Lower lobe of right lung (tissue), 2 donors: ENCODE data around the gene NLRC4. TPM values are rescaled to one million over a fixed set of nuclear protein-coding genes. Genes with fewer than 3 reads are reported as not detected.
"Not testable (repeated sequence)": the region's sequence is repeated elsewhere in the genome, so short reads cannot be mapped to it uniquely, and the experiment has no call there.

ENCODE experiments used
- ATAC-seq, 2 donors: fragments of 200-7000 bp; cut with Tn5 transposase; one replicate each; pipeline ENCODE4 v1.9.1; 2020 to 2022; ENCODE audit warnings: mild to moderate bottlenecking in 2 of 2, moderate library complexity in 2 of 2
- DNase-seq: peaks from one replicate; pipeline ENCODE4 v3.0.0-alpha.2; 2020
- H3K27ac ChIP-seq: fragments of 200-600 bp; one replicate; pipeline ENCODE4 v1.8.0; 2022
- H3K27me3 ChIP-seq: fragments of 200-600 bp; one replicate; pipeline ENCODE4 v1.8.0; 2022; ENCODE audit warnings: low read depth
- H3K36me3 ChIP-seq: fragments of 200-600 bp; one replicate; pipeline ENCODE4 v1.8.0; 2022; ENCODE audit warnings: mild to moderate bottlenecking
- H3K4me1 ChIP-seq: fragments of 200-600 bp; one replicate; pipeline ENCODE4 v1.8.0; 2022
- H3K4me3 ChIP-seq: fragments of 200-600 bp; one replicate; pipeline ENCODE4 v1.8.0; 2022; ENCODE audit warnings: mild to moderate bottlenecking
- H3K9me3 ChIP-seq: fragments of 200-600 bp; one replicate; pipeline ENCODE4 v1.8.0; 2022
- CTCF ChIP-seq: fragments of 200-600 bp; IDR thresholded peaks from one replicate; pipeline ENCODE4 v1.8.0; 2022; ENCODE audit warnings: antibody characterized with exemption, mild to moderate bottlenecking
- intact Hi-C: fragments of 100-400 bp; cut with DNase I; formaldehyde crosslinking; loops from one replicate; pipeline ENCODE4 v1.11.0; 2022
- total RNA-seq: library from RNA; stranded (reverse); fragmentation: NEBNext Ultra II Directional; extraction: Animal tissue kit (Norgen Biotek cat#: 25700); gene quantifications from one replicate; pipeline ENCODE4 v1.2.1, GENCODE V29; 2021
- donor health status: DM: no; HTN: yes; CAD: no; lungs with severe emphysema.

The NLRC4 gene
- total RNA-seq, 1 donor from 2014 or later: 24.4 TPM

DNA sequence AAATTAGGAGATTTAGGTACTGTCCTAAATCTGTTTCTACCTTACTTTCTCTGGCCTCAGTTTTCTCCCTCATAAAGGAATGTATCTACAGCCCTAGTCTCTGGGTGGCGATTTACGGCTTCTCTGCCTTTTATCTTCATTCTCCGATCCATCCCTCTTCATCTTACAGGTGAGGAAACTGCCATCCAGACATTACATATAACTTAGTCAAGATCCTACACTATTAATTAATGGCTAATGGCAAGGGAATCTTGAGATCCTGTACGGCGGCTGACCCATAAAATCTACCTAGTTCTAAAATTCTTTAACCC lies 12.6 kb upstream of the NLRC4 start:
- H3K27ac ChIP-seq: peak overlapping the region; percentile 95
- ATAC-seq (peak in 1 of 2 donors; percentile 11), DNase-seq (no peak)
- peak overlapping the region; percentile 99 for H3K4me3 ChIP-seq
- intact Hi-C loops: no loop called here
- no peak for TF ChIP-seq CTCF
- no peaks in the 10 kb centered on the region for H3K27me3 ChIP-seq
- H3K4me1 ChIP-seq: peaks cover 33% of the 10 kb centered on the region
- H3K9me3 ChIP-seq: no peaks in the 10 kb centered on the region
- peaks cover 15% of the 10 kb centered on the region for H3K36me3 ChIP-seq

- DNase-seq, H3K27me3 ChIP-seq, H3K4me3 ChIP-seq, H3K36me3 ChIP-seq, H3K27ac ChIP-seq, intact Hi-C loops, H3K9me3 ChIP-seq, ATAC-seq: not testable (repeated sequence)
- peaks cover 33% of the 10 kb centered on the region for H3K4me1 ChIP-seq
Measured at GRCh38 chr2:32275790-32276189, 11.1 kb upstream of the NLRC4 start.

DNA sequence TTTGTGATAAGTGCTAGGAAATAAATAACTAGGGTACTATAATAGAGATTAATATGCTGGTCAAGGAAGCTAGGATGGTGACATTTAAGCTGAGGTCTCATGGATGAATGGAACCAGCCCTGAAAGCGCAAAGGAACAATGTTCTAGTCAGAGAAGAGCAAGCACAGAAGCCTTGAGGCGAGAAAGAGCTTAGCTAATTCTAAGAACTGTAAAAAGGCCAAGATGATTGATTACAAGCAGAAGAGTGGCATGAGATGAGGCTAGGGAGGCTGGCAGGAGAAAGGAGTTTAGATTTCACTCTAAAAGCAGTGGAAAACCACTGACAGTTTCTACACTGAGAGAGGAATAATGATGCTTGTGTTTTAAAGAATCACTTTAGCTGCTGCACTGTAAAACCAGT lies 9.6 kb upstream of the NLRC4 start:
- Histone ChIP-seq H3K27me3 (no peaks in the 10 kb centered on the region), H3K36me3 (no peaks in the 10 kb centered on the region), H3K9me3 (no peaks in the 10 kb centered on the region), H3K4me1 (peaks cover 18% of the 10 kb centered on the region), H3K27ac (no peak overlapping the region), H3K4me3 (no peak overlapping the region)
- no peak for DNase-seq
- ATAC-seq: no peak
- intact Hi-C loops: no loop called here
- no peak for TF ChIP-seq CTCF

- Histone ChIP-seq H3K36me3 (no peaks in the 10 kb centered on the region), H3K27ac (no peak overlapping the region), H3K27me3 (no peaks in the 10 kb centered on the region), H3K4me3 (no peak overlapping the region), H3K9me3 (no peaks in the 10 kb centered on the region), H3K4me1 (peaks cover 7% of the 10 kb centered on the region)
- no peak for TF ChIP-seq CTCF
- no peak for DNase-seq
- intact Hi-C loops: no loop called here
- no peak for ATAC-seq
Measured at GRCh38 chr2:32272279-32272678, 7.6 kb upstream of the NLRC4 start.

GRCh38 chr2:32271063-32271462 lies 6.4 kb upstream of the NLRC4 start:
- H3K27ac ChIP-seq: no peak overlapping the region
- intact Hi-C loops: no loop called here
- H3K4me1 ChIP-seq: no peaks in the 10 kb centered on the region
- no peak for TF ChIP-seq CTCF
- no peaks in the 10 kb centered on the region for H3K9me3 ChIP-seq
- no peaks in the 10 kb centered on the region for H3K27me3 ChIP-seq
- ATAC-seq (no peak), DNase-seq (no peak)
- no peak overlapping the region for H3K4me3 ChIP-seq
- H3K36me3 ChIP-seq: no peaks in the 10 kb centered on the region

GRCh38 chr2:32262105-32262504 lies 2.6 kb downstream of the NLRC4 start:
- Histone ChIP-seq H3K4me1 (no peaks in the 10 kb centered on the region), H3K4me3 (peak overlapping the region; percentile 45), H3K36me3 (no peaks in the 10 kb centered on the region), H3K9me3 (no peaks in the 10 kb centered on the region), H3K27me3 (no peaks in the 10 kb centered on the region), H3K27ac (peak overlapping the region; percentile 62)
- TF ChIP-seq CTCF: no peak
- intact Hi-C loops: no loop called here
- no peak for DNase-seq
- peak; percentile 74 to 82 for ATAC-seq
